HFF-Myc (cell line): ENCODE data around the gene TANGO6.

Experiments
- DNase-seq: peaks from one replicate; pipeline ENCODE4 v3.0.0-alpha.2; 2011; ENCODE audit warnings: low read depth; ENCODE audit errors: extremely low read depth
- H3K4me3 ChIP-seq: replicated peaks from 2 replicates; pipeline ENCODE4 v1.5.1; 2011; ENCODE audit warnings: low read depth, mild to moderate bottlenecking, control low read depth, low read length
- TF ChIP-seq, protein P1 (sequence below): IDR thresholded peaks from 2 replicates; pipeline ENCODE4 v1.5.1; 2012; ENCODE audit warnings: mild to moderate bottlenecking, low read depth, low read length, control low read depth; ENCODE audit errors: missing control alignments

Gene TANGO6

DNA sequence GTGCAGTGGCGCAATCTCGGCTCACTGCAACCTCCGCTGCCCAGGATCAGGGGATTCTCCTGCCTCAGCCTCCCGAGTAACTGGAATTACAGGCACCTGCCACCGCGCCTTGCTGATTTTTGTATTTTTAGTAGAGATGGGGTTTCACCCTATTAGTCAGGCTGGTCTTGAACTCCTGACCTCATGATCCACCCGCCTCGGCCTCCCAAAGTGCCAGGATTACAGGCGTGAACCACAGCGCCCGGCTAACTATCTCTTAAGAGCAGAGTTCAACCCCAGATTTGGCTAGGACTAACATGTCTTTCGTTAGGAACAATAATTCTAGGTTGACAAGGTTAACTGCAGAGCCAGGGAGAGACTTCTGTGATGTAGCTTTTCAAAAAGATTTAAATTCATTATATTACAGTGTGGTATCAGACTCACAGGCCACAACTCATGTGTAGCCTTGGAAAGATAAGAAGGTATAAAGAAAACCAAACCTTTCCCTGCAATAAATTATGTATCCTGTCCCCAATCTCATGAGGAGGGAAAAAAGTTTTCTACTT is 284.7 kb downstream of the TANGO6 start:
- DNase-seq, result no peak
- TF ChIP-seq, protein P1, sequence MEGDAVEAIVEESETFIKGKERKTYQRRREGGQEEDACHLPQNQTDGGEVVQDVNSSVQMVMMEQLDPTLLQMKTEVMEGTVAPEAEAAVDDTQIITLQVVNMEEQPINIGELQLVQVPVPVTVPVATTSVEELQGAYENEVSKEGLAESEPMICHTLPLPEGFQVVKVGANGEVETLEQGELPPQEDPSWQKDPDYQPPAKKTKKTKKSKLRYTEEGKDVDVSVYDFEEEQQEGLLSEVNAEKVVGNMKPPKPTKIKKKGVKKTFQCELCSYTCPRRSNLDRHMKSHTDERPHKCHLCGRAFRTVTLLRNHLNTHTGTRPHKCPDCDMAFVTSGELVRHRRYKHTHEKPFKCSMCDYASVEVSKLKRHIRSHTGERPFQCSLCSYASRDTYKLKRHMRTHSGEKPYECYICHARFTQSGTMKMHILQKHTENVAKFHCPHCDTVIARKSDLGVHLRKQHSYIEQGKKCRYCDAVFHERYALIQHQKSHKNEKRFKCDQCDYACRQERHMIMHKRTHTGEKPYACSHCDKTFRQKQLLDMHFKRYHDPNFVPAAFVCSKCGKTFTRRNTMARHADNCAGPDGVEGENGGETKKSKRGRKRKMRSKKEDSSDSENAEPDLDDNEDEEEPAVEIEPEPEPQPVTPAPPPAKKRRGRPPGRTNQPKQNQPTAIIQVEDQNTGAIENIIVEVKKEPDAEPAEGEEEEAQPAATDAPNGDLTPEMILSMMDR, result no peak
- no peak overlapping the region for H3K4me3 ChIP-seq

DNA sequence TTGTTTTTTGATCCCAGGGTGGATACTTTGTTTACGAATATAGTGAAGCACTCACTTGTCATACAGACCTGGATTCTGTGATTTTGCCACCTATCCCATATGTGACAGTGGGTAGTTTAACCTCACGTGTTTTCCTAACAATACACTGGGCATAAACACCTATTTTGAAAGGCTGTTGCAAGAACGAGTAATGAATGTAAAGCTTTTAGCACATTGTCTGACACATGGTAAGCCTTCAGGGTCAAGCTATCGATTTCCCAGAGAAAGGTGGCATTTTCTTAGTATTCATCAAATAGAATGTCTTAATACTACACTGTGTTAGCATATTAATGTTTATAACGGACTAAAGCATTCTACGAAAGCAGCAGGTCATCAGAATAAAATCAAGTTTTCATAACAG is 287.1 kb downstream of the TANGO6 start:
- H3K4me3 ChIP-seq, result peak overlapping the region; percentile 99
- no peak for DNase-seq
- TF ChIP-seq, protein P1, result no peak

DNA sequence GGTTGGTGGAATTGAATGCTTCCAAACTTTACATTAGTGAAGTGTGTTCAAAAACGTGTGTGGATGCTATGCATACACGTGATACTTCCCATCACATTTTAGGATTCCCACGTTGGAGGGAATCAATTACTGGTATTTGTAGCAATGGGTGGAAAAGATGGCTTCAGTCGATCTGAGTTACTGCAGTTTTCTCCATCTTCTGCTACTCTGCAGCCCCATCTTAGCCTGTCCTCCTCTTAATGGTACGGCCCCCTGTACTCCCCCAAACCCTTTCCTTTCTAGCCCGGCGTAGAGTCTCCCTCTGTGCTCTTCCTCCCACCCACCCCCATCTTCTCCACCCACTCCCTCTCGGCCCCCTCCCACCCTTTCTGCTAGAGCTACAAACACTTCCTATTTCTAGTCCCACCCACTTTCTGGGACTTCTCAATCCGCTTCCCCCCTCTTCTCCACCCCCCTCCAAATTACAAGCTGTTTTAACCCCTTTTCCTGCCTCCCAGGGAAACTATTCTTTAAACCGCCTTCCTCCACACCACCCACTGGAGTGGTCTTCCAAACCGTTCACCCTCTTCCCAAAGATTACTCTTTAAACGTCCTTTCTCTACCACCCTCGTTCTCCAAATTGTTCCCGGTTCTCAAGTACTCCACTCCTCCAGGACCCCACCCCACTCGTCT is 288.0 kb downstream of the TANGO6 start:
- TF ChIP-seq, protein P1, result no peak
- H3K4me3 ChIP-seq, result peak overlapping the region; percentile 99
- DNase-seq, result no peak

DNA sequence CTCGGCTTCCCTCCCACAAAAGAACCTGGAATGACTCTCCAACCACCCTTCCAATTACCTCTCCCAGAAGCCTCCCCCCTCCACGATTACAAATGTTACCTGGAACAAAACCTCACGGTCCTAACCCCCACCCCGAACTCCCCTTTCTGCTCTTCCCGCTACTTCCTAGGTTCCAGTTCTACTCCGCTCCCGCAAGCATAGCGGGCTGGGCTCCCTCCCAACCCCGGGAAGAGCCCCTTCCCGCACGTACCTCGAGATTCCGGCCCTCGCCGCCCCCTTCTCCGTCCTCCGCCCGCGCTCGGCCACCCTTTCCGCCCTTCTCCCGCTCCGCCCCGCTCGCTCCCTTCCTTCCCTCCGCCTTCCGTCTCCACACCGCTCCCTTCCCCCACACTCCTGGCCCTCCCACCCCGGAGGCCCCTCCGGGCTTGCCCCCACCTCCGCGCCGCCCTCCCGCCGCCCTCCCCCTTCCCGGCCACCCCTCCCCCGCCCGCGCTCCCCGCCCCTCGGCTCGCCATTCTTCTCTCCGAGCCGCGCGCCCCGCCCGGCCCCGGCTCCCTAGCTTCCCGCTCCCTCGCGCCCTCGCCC is 288.6 kb downstream of the TANGO6 start:
- peak overlapping the region; percentile 99 for H3K4me3 ChIP-seq
- TF ChIP-seq, protein P1, result no peak
- DNase-seq, result no peak

DNA sequence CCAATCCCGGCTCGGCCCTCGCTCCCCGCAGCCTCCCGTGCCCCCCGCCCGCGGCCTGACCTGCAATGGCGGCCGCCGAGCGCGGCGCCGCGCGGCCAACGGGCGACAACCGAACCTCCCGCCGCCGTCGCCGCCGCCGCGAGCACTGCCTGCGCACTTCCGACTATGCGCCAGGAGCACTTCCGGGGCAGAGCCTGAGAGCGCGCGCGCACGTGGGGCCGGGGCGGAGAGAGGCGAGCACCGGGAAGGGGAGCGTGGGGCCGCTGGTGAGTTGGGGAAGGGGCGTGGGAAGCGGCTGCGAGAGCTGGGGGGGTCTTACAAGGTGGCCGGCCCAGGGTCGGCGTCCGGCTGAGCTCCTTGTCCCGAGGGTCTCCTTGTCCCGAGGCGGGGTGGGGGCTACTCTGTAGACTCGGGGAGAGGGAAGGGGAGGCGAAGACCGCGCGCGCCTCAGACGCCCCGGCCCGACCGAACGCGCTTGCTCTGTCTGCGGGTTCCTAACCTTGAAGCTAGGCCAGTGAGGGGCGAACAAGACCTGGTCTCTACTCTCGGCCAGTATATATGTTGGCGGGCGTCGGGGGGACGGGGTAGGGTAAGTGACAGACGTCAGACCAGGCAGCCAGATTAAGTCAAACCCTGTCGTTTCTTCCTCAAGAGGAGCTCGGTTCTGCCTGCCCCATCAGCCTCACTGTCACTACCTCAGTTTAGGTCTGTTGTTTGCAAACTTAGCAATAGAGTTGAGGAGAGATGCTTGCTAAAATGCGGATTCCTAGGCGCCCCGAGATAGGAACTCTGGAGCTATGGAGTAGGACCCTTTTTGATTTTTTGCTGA is 289.3 kb downstream of the TANGO6 start, which contains the start of the genes CHTF8 and UTP4:
Gene CHTF8, minus strand, starts transcription at position 165 of the 829 bp plus-strand sequence. CDS start 11,130 bp downstream, outside the sequence.
Gene UTP4, plus strand, starts transcription at position 226 of the 829 bp plus-strand sequence. CDS start 811 bp downstream, outside the sequence.
- DNase-seq, result no peak
- TF ChIP-seq, protein P1, result no peak
- H3K4me3 ChIP-seq, result peak within 1 kb of the TSS; percentile 99

DNA sequence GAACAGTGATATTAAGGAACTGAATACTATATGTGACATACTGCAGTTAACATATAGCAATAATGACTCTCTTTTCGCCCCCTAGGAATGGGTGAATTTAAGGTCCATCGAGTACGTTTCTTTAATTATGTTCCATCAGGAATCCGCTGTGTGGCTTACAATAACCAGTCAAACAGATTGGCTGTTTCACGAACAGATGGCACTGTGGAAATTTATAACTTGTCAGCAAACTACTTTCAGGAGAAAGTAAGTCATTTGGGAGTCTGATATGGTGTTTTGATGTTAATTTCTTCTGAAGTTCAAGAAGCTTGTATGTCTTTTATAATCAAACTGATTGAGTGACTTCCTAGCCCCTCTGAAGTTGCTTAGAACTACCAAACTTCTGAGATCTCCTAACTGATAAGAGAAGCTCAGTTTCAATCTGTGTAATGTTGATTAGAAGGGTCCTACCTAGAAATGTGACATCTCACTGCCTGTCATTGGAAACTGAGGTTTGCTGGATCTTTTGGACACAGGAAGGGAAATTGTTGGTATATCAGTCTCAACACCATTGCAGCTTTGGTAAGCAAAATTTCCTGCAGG is 290.1 kb downstream of the TANGO6 start:
- TF ChIP-seq, protein P1, result no peak
- DNase-seq, result no peak
- H3K4me3 ChIP-seq, result peak overlapping the region; percentile 99
